Measurements from ENCODE around the gene UNG. TPM values are rescaled to one million over a fixed set of nuclear protein-coding genes. Genes with fewer than 3 reads are reported as not detected.

UNG gene
- total and polyA plus RNA-seq, 2 donors (not counting 1 experiment from before 2014, with no cell fraction given): 6.1 to 14.7 TPM

DNA sequence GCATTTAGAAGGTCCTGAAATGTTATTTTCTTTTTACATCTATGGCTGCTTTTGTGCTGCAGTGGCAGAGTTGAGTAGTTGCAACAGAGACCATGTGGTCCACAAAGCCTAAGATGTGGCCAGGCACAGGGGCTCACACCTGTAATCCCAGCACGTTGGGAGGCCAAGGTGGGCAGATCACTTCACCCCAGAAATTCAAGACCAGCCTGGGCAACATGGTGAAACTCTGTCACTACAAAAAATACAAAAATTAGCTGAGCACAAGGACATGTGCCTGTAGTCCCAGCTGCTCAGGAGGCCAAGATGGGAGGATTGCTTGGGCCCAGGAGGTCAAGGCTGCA, 31.6 kb upstream of the UNG start:
- no peaks in the 10 kb centered on the region for H3K9me3 ChIP-seq (ENCODE audit: control extremely low read depth in 1 of 3, control insufficient read depth in 2 of 3, insufficient read depth in 1 of 3, low read length in 2 of 3)
- no peak overlapping the region for H3K27ac ChIP-seq (ENCODE audit: low read length in 2 of 2)
- H3K4me3 ChIP-seq (ENCODE audit: control extremely low read depth in 1 of 5, extremely low read depth in 1 of 5, insufficient read depth in 1 of 5, low read depth in 2 of 5, low read length in 4 of 5): no peak overlapping the region
- H3K9ac ChIP-seq (ENCODE audit: low read length): no peak overlapping the region
- Mint-ChIP-seq H3K4me3 (no peak overlapping the region), H3K27me3 (no peaks in the 10 kb centered on the region), H3K4me1 (no peaks in the 10 kb centered on the region), H3K27ac (no peak overlapping the region), H3K9me3 (ENCODE audit: insufficient read depth) (no peaks in the 10 kb centered on the region)
- CTCF ChIA-PET: no interaction called here
- H4K20me1 ChIP-seq (ENCODE audit: control insufficient read depth, insufficient read depth, low read length, poor library complexity, severe bottlenecking): no peaks in the 10 kb centered on the region
- peaks cover 4 to 25% of the 10 kb centered on the region in 2 experiments for H3K36me3 ChIP-seq (replicated peaks in 1 of 2; ENCODE audit: control extremely low read depth in 1 of 2, control insufficient read depth in 1 of 2, extremely low read depth in 1 of 2, insufficient read depth in 2 of 2, low read length in 1 of 2)
- H3K79me2 ChIP-seq (ENCODE audit: control insufficient read depth, insufficient read depth, low read length): no peaks in the 10 kb centered on the region
- intact Hi-C loops (cut with micrococcal nuclease): no loop called here
- POLR2A ChIA-PET: no interaction called here
- H3K4me2 ChIP-seq (replicated peaks; ENCODE audit: low read depth, low read length, poor library complexity, severe bottlenecking): no peak overlapping the region
- no peak for DNase-seq
- no peaks in the 10 kb centered on the region for H3K4me1 ChIP-seq (ENCODE audit: control insufficient read depth in 2 of 2, insufficient read depth in 2 of 2, low read length in 2 of 2)
- TF ChIP-seq, protein P1, sequence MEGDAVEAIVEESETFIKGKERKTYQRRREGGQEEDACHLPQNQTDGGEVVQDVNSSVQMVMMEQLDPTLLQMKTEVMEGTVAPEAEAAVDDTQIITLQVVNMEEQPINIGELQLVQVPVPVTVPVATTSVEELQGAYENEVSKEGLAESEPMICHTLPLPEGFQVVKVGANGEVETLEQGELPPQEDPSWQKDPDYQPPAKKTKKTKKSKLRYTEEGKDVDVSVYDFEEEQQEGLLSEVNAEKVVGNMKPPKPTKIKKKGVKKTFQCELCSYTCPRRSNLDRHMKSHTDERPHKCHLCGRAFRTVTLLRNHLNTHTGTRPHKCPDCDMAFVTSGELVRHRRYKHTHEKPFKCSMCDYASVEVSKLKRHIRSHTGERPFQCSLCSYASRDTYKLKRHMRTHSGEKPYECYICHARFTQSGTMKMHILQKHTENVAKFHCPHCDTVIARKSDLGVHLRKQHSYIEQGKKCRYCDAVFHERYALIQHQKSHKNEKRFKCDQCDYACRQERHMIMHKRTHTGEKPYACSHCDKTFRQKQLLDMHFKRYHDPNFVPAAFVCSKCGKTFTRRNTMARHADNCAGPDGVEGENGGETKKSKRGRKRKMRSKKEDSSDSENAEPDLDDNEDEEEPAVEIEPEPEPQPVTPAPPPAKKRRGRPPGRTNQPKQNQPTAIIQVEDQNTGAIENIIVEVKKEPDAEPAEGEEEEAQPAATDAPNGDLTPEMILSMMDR (IDR thresholded peaks at IDR 0.05): no peak
- no peak for TF ChIP-seq EZH2 (IDR thresholded peaks at IDR 0.05; ENCODE audit: borderline replicate concordance, insufficient read depth, low read depth, low read length, poor library complexity, severe bottlenecking)
- 100% methylated on average over 1 of the region's 1 CpG for WGBS (ENCODE audit: insufficient coverage)
- no peak overlapping the region for H2AFZ ChIP-seq (ENCODE audit: insufficient read depth, low read depth, low read length, poor library complexity, severe bottlenecking)
- no peak for ATAC-seq (ENCODE audit: low read depth)
- H3K27me3 ChIP-seq (replicated peaks in 1 of 4; ENCODE audit: control extremely low read depth in 1 of 4, control insufficient read depth in 3 of 4, insufficient read depth in 4 of 4, low read length in 3 of 4): no peaks in the 10 kb centered on the region

DNA sequence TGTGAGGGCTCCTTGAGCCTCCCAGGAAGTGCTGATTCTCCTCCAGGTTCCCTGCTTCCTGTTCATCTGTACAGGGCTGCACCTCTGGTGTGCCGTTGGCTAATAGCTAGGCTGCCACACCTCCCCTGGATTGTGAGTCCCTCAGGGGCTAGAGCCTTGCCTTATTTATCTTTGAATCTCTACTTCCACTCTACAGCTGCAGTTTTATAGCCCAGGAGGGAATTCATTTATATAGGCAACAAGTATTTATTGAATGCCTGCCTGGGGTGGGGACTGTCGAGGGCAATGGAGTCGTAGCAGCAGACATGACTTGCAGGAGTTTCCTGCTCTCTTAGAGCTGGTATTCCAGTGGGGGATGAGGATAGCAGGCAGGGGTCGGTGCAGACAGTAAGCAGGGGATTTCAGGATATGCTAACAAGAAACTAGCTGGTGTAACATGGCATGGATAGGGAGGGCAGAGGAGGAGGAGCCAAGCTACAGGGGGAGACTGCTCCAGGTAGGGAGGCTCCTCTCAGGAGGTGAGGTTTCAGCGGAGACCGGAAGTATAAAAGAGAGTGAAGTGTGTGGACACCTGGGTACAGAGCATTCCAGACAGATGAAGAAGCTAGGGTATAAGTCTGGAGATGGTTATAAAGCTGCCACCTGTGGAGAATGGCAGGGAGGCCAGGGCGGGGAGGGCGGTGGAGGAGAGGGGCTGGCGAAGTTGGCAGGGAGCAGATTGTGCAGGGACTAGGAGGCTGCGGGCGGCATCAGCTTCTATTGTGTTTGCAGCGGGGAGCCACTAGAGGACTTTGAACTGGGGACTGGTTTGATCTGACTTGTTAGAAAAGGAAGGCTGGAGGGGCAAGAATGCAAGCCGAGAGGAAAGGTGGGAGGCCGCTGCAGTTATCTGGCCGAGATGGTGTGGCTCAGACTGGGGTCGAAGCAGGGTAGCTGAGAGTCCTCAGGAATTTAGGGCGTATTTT, 27.8 kb upstream of the UNG start:
- no peaks in the 10 kb centered on the region for H4K20me1 ChIP-seq (ENCODE audit: control insufficient read depth, insufficient read depth, low read length, poor library complexity, severe bottlenecking)
- no peak overlapping the region for H3K27ac Mint-ChIP-seq
- no peak overlapping the region for H3K4me3 Mint-ChIP-seq
- H3K79me2 ChIP-seq (ENCODE audit: control insufficient read depth, insufficient read depth, low read length): no peaks in the 10 kb centered on the region
- CTCF ChIA-PET: interaction anchor here (1.0 to 1.4 kb wide), 2 partner anchors 43 to 119 kb away, joined by 3 to 4 read pairs; no protein-coding TSS in a partner anchor
- H2AFZ ChIP-seq (ENCODE audit: insufficient read depth, low read depth, low read length, poor library complexity, severe bottlenecking): no peak overlapping the region
- ATAC-seq (ENCODE audit: low read depth) (no peak), DNase-seq (no peak)
- TF ChIP-seq EZH2 (IDR thresholded peaks at IDR 0.05; ENCODE audit: borderline replicate concordance, insufficient read depth, low read depth, low read length, poor library complexity, severe bottlenecking): no peak
- TF ChIP-seq, protein P1 (IDR thresholded peaks at IDR 0.05): no peak
- no peaks in the 10 kb centered on the region for H3K27me3 ChIP-seq (replicated peaks in 1 of 4; ENCODE audit: control extremely low read depth in 1 of 4, control insufficient read depth in 3 of 4, insufficient read depth in 4 of 4, low read length in 3 of 4)
- intact Hi-C loops (cut with micrococcal nuclease): no loop called here
- peaks cover 4 to 42% of the 10 kb centered on the region in 2 experiments for H3K36me3 ChIP-seq (replicated peaks in 1 of 2; ENCODE audit: control extremely low read depth in 1 of 2, control insufficient read depth in 1 of 2, extremely low read depth in 1 of 2, insufficient read depth in 2 of 2, low read length in 1 of 2)
- H3K27me3 Mint-ChIP-seq: no peaks in the 10 kb centered on the region
- no peak overlapping the region for H3K9ac ChIP-seq (ENCODE audit: low read length)
- no peaks in the 10 kb centered on the region for H3K9me3 Mint-ChIP-seq (ENCODE audit: insufficient read depth)
- H3K4me3 ChIP-seq (ENCODE audit: control extremely low read depth in 1 of 5, extremely low read depth in 1 of 5, insufficient read depth in 1 of 5, low read depth in 2 of 5, low read length in 4 of 5): no peak overlapping the region
- no peaks in the 10 kb centered on the region for H3K9me3 ChIP-seq (ENCODE audit: control extremely low read depth in 1 of 3, control insufficient read depth in 2 of 3, insufficient read depth in 1 of 3, low read length in 2 of 3)
- 97% methylated on average over 17 of the region's 17 CpGs for WGBS (ENCODE audit: insufficient coverage)
- POLR2A ChIA-PET: no interaction called here
- no peaks in the 10 kb centered on the region for H3K4me1 Mint-ChIP-seq
- H3K27ac ChIP-seq (ENCODE audit: low read length in 2 of 2): no peak overlapping the region
- H3K4me2 ChIP-seq (replicated peaks; ENCODE audit: low read depth, low read length, poor library complexity, severe bottlenecking): no peak overlapping the region
- no peaks in the 10 kb centered on the region for H3K4me1 ChIP-seq (ENCODE audit: control insufficient read depth in 2 of 2, insufficient read depth in 2 of 2, low read length in 2 of 2)
